Ovary (tissue), 9 donors: ENCODE results near the gene GNRH2. TPM values are rescaled to one million over a fixed set of nuclear protein-coding genes. Genes with fewer than 3 reads are reported as not detected.

Experiments used
- DNase-seq, 5 donors: peaks; one replicate each; pipeline ENCODE4 v3.0.0-alpha.2; 2019 to 2020
- H3K27ac ChIP-seq, 2 donors: fragments of 200-600 bp; one replicate each; pipeline versions ENCODE4 v1.5.1 to v1.8.0; 2019 to 2022
- H3K27me3 ChIP-seq: fragments of 200-600 bp; one replicate; pipeline ENCODE4 v1.8.0; 2022
- H3K36me3 ChIP-seq: fragments of 200-600 bp; sonication (generic); one replicate; pipeline ENCODE4 v1.5.1; 2019
- H3K4me1 ChIP-seq: one replicate; pipeline ENCODE4 v1.8.1; 2013; ENCODE audit warnings: mild to moderate bottlenecking, moderate library complexity; ENCODE audit not compliant: insufficient read depth
- H3K4me3 ChIP-seq: fragments of 200-600 bp; sonication (generic); one replicate; pipeline ENCODE4 v1.5.1; 2017
- H3K9me3 ChIP-seq, 2 donors: fragments of 200-600 bp in 1 of 2; sonication (generic) in 1 of 2; one replicate each; pipeline versions ENCODE4 v1.5.1 to v1.8.1; 2013 to 2019; ENCODE audit warnings: mild to moderate bottlenecking in 1 of 2, moderate library complexity in 1 of 2
- CTCF ChIP-seq, 3 donors: fragments of 450-650 bp in 2 of 3; fragments of 200-600 bp in 1 of 3; IDR thresholded peaks; one replicate each; pipeline versions ENCODE4 v1.5.1 to v1.8.0; 2016 to 2022; ENCODE audit warnings: antibody characterized with exemption in 3 of 3, mild to moderate bottlenecking in 1 of 3
- EP300 ChIP-seq: sonication (generic); formaldehyde crosslinking; IDR thresholded peaks from one replicate; pipeline ENCODE4 v1.6.1; 2017; ENCODE audit warnings: antibody characterized with exemption
- POLR2A ChIP-seq: fragments of 450-650 bp; IDR thresholded peaks from one replicate; pipeline ENCODE4 v1.6.1; 2017; ENCODE audit warnings: antibody characterized with exemption, mild to moderate bottlenecking, moderate library complexity
- WGBS, 3 donors: extraction: QIAGEN DNeasy Blood & Tissue Kit in 1 of 3; methylation state at CpG; one replicate each; pipeline versions ENCODE4 v1.1.5 to v1.1.7; 2013 to 2017; 5-methylcytosine and 5-hydroxymethylcytosine counted together
- intact Hi-C, 4 donors: fragments of 100-400 bp; cut with DNase I; formaldehyde crosslinking; loops; one replicate each; pipeline versions ENCODE4 v1.11.0 to v1.15.1; 2022 to 2023
- polyA plus RNA-seq, 2 donors: library from polyadenylated mRNA; stranded (reverse); fragments of 200-250 nt in 1 of 2; fragments of 350-450 nt in 1 of 2; fragmentation: Illumina TruSeq in 1 of 2; extraction: RNeasy Lipid Tissue Mini Kit (QIAGEN cat#74804) in 1 of 2; gene quantifications; one replicate each; pipeline ENCODE4 v1.2.3, GENCODE V29; 2013 to 2014
- total RNA-seq, 7 donors: library from RNA; depleted of rRNA in 2 of 7; stranded (reverse); fragments of >200 nt in 2 of 7; fragmentation: NEBNext Ultra II Directional in 3 of 7; extraction: Animal tissue kit (Norgen Biotek cat#: 25700) in 3 of 7; gene quantifications; one replicate each; pipeline versions ENCODE4 v1.1.0 to v1.2.4, GENCODE V29; 2016 to 2023
- donor health status: DM: no; HTN: no; CAD: no; lungs with moderate emphysema.
- donor health status: DM: no; HTN: no; CAD: no.
- donor health status: Bipolar disorder and iron deficiency.
- donor health status: DM: yes; HTN: yes; CAD: no.
- donor health status: DM: no; HTN: no; CAD: no.
- donor health status: DM: yes; HTN: yes; CAD: no.

Gene GNRH2
- total and polyA plus RNA-seq, 9 donors, result 0.73 to 2.2 (median 0.97) TPM; not detected in 3

GRCh38 chr20:3082306-3082951 lies 39.0 kb downstream of the GNRH2 start:
- 4 to 9% (median 6%) methylated on average over 41 to 71 of the region's 71 CpGs for WGBS, 3 donors
- intact Hi-C loops, result no loop called here

GRCh38 chr20:3082955-3083952 lies 39.8 kb downstream of the GNRH2 start:
- no peak for DNase-seq
- no peaks in the 10 kb centered on the region for H3K27me3 ChIP-seq
- H3K4me3 ChIP-seq, result no peak overlapping the region
- intact Hi-C loops, result no loop called here
- 16 to 20% (median 20%) methylated on average over 75 to 76 of the region's 76 CpGs for whole genome bisulfite sequencing, 3 donors
- H3K27ac ChIP-seq, result no peak overlapping the region
- H3K9me3 ChIP-seq, result no peaks in the 10 kb centered on the region
- TF ChIP-seq CTCF (IDR thresholded peaks at IDR 0.05) (no peak), EP300 (no peak), POLR2A (no peak)
- peaks cover 8% of the 10 kb centered on the region for H3K4me1 ChIP-seq
- H3K36me3 ChIP-seq, result no peaks in the 10 kb centered on the region

More at GRCh38 chr20:3082306-3082951, 39.0 kb downstream of the GNRH2 start:
- no peak for DNase-seq
- H3K27ac ChIP-seq, result no peak overlapping the region
- H3K4me1 ChIP-seq, result peaks cover 8% of the 10 kb centered on the region
- no peaks in the 10 kb centered on the region for H3K36me3 ChIP-seq
- TF ChIP-seq EP300 (no peak), CTCF (IDR thresholded peaks at IDR 0.05) (no peak), POLR2A (no peak)
- H3K27me3 ChIP-seq, result no peaks in the 10 kb centered on the region
- no peaks in the 10 kb centered on the region for H3K9me3 ChIP-seq
- H3K4me3 ChIP-seq, result no peak overlapping the region

- Histone ChIP-seq H3K4me3 (no peak within 1 kb of the TSS), H3K4me1 (peaks cover 8% of the 10 kb centered on the region), H3K9me3 (no peaks in the 10 kb centered on the region), H3K36me3 (no peaks in the 10 kb centered on the region), H3K27me3 (no peaks in the 10 kb centered on the region), H3K27ac (no peak within 1 kb of the TSS)
- intact Hi-C loops, result no loop called here
- no peak for TF ChIP-seq EP300
- TF ChIP-seq CTCF (IDR thresholded peaks at IDR 0.05), result no peak
- TF ChIP-seq POLR2A, result no peak
- no peak for DNase-seq
- WGBS, 3 donors, result 87 to 89% (median 88%) methylated on average over 28 of the region's 28 CpGs
Measured at GRCh38 chr20:3084283-3084985, 41.0 kb downstream of the GNRH2 start, which contains the start of gene AVP. AVP (minus strand) TSS chr20:3084724; CDS start chr20:3084674, 50 bp downstream.

GRCh38 chr20:3084986-3085360 lies 41.6 kb downstream of the GNRH2 start:
- WGBS, 3 donors, result 80 to 90% (median 90%) methylated on average over 7 of the region's 7 CpGs
- peaks cover 8% of the 10 kb centered on the region for H3K4me1 ChIP-seq
- H3K4me3 ChIP-seq, result no peak overlapping the region
- no peak for DNase-seq
- no peaks in the 10 kb centered on the region for H3K27me3 ChIP-seq
- no peaks in the 10 kb centered on the region for H3K36me3 ChIP-seq
- no peaks in the 10 kb centered on the region for H3K9me3 ChIP-seq
- TF ChIP-seq CTCF (IDR thresholded peaks at IDR 0.05) (no peak), EP300 (no peak), POLR2A (no peak)
- H3K27ac ChIP-seq, result no peak overlapping the region
- intact Hi-C loops, result no loop called here
